NT2/D1 (cell line): ENCODE data around the gene ZCCHC2.

Experiments
- SUZ12 ChIP-seq: IDR thresholded peaks from 2 replicates; pipeline ENCODE4 v1.6.1; 2011; ENCODE audit not compliant: insufficient read length, insufficient read depth; ENCODE audit errors: extremely low read depth
- YY1 ChIP-seq: IDR thresholded peaks from 2 replicates; pipeline ENCODE4 v1.6.1; 2011; ENCODE audit not compliant: insufficient read length, insufficient read depth
- ZNF274 ChIP-seq: IDR thresholded peaks from 2 replicates; pipeline ENCODE4 v1.6.1; 2011; ENCODE audit warnings: mild to moderate bottlenecking, low read depth, low read length

DNA sequence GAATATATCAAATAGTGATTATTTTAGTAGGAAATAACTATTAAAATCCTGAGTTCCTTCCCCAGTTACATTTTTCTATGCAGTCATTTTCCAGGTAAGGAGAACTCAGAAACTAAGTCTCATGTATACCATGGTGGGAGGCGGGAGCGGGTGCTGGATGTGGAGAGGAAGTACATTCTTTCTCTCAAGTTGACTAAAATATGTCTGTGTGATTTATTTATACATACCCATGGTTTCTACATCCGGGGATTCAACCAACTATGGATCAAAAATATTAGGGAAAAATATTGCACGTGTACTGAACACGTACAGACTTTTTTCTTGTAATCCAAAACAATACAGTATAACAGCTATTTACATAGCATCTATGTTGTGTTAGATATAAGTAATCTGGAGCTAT is 6.8 kb downstream of the ZCCHC2 start:
- TF ChIP-seq ZNF274 (no peak), SUZ12 (no peak), YY1 (no peak)
